ENCODE results near the gene ALG12.

ALG12 gene

GRCh38 chr22:49900441-49901230 lies 17.6 kb downstream of the ALG12 start:
- H3K36me3 ChIP-seq (replicated peaks; ENCODE audit: low read depth, low read length) = peaks cover 10% of the 10 kb centered on the region
- no peaks in the 10 kb centered on the region for H3K9me3 ChIP-seq (ENCODE audit: insufficient read depth, low read length)
- H3K27me3 ChIP-seq (ENCODE audit: low read depth, low read length) = no peaks in the 10 kb centered on the region
- H3K4me3 ChIP-seq (ENCODE audit: low read length) = no peak overlapping the region
- H3K4me1 ChIP-seq (ENCODE audit: low read length) = no peaks in the 10 kb centered on the region
- H3K4me2 ChIP-seq (ENCODE audit: low read length) = no peak overlapping the region
- no peaks in the 10 kb centered on the region for H4K20me1 ChIP-seq (ENCODE audit: insufficient read depth, low read length)
- no peak overlapping the region for H3K9ac ChIP-seq (ENCODE audit: low read length)
- TF ChIP-seq CTCF (IDR thresholded peaks at IDR 0.05; ENCODE audit: low read depth, low read length) = no peak
- no peak for TF ChIP-seq EZH2phosphoT487 (IDR thresholded peaks at IDR 0.05; ENCODE audit: low read depth)
- no peak overlapping the region for H2AFZ ChIP-seq (ENCODE audit: low read depth, low read length)
- no peak overlapping the region for H3K27ac ChIP-seq (ENCODE audit: low read length)
- H3K79me2 ChIP-seq (ENCODE audit: low read length) = no peaks in the 10 kb centered on the region

GRCh38 chr22:49899530-49899929 lies 18.7 kb downstream of the ALG12 start:
- no peaks in the 10 kb centered on the region for H3K27me3 ChIP-seq (ENCODE audit: low read depth, low read length)
- no peak overlapping the region for H3K9ac ChIP-seq (ENCODE audit: low read length)
- no peak overlapping the region for H3K27ac ChIP-seq (ENCODE audit: low read length)
- no peak overlapping the region for H3K4me2 ChIP-seq (ENCODE audit: low read length)
- H3K36me3 ChIP-seq (replicated peaks; ENCODE audit: low read depth, low read length) = peaks cover 10% of the 10 kb centered on the region
- no peak for TF ChIP-seq CTCF (IDR thresholded peaks at IDR 0.05; ENCODE audit: low read depth, low read length)
- no peak for TF ChIP-seq EZH2phosphoT487 (IDR thresholded peaks at IDR 0.05; ENCODE audit: low read depth)
- no peaks in the 10 kb centered on the region for H4K20me1 ChIP-seq (ENCODE audit: insufficient read depth, low read length)
- no peaks in the 10 kb centered on the region for H3K4me1 ChIP-seq (ENCODE audit: low read length)
- no peaks in the 10 kb centered on the region for H3K9me3 ChIP-seq (ENCODE audit: insufficient read depth, low read length)
- H2AFZ ChIP-seq (ENCODE audit: low read depth, low read length) = no peak overlapping the region
- no peaks in the 10 kb centered on the region for H3K79me2 ChIP-seq (ENCODE audit: low read length)
- H3K4me3 ChIP-seq (ENCODE audit: low read length) = no peak overlapping the region

- Histone ChIP-seq H2AFZ (ENCODE audit: low read depth, low read length) (no peak overlapping the region), H4K20me1 (ENCODE audit: insufficient read depth, low read length) (no peaks in the 10 kb centered on the region), H3K4me1 (ENCODE audit: low read length) (no peaks in the 10 kb centered on the region), H3K9ac (ENCODE audit: low read length) (no peak overlapping the region), H3K27me3 (ENCODE audit: low read depth, low read length) (no peaks in the 10 kb centered on the region), H3K4me3 (ENCODE audit: low read length) (no peak overlapping the region), H3K27ac (ENCODE audit: low read length) (no peak overlapping the region), H3K79me2 (ENCODE audit: low read length) (no peaks in the 10 kb centered on the region), H3K9me3 (ENCODE audit: insufficient read depth, low read length) (no peaks in the 10 kb centered on the region), H3K4me2 (ENCODE audit: low read length) (no peak overlapping the region), H3K36me3 (replicated peaks; ENCODE audit: low read depth, low read length) (peaks cover 4% of the 10 kb centered on the region)
- no peak for TF ChIP-seq EZH2phosphoT487 (IDR thresholded peaks at IDR 0.05; ENCODE audit: low read depth)
- no peak for TF ChIP-seq CTCF (IDR thresholded peaks at IDR 0.05; ENCODE audit: low read depth, low read length)
Observed at GRCh38 chr22:49897015-49897684, 21.1 kb downstream of the ALG12 start.

GRCh38 chr22:49896201-49896600 lies 22.0 kb downstream of the ALG12 start:
- TF ChIP-seq EZH2phosphoT487 (IDR thresholded peaks at IDR 0.05; ENCODE audit: low read depth) = no peak
- no peak for TF ChIP-seq CTCF (IDR thresholded peaks at IDR 0.05; ENCODE audit: low read depth, low read length)
- H3K9ac ChIP-seq (ENCODE audit: low read length) = no peak overlapping the region
- H3K4me3 ChIP-seq (ENCODE audit: low read length) = no peak overlapping the region
- H3K27me3 ChIP-seq (ENCODE audit: low read depth, low read length) = no peaks in the 10 kb centered on the region
- H3K9me3 ChIP-seq (ENCODE audit: insufficient read depth, low read length) = no peaks in the 10 kb centered on the region
- H3K4me2 ChIP-seq (ENCODE audit: low read length) = no peak overlapping the region
- H3K36me3 ChIP-seq (replicated peaks; ENCODE audit: low read depth, low read length) = no peaks in the 10 kb centered on the region
- no peaks in the 10 kb centered on the region for H3K79me2 ChIP-seq (ENCODE audit: low read length)
- no peaks in the 10 kb centered on the region for H4K20me1 ChIP-seq (ENCODE audit: insufficient read depth, low read length)
- H3K4me1 ChIP-seq (ENCODE audit: low read length) = no peaks in the 10 kb centered on the region
- H3K27ac ChIP-seq (ENCODE audit: low read length) = no peak overlapping the region
- H2AFZ ChIP-seq (ENCODE audit: low read depth, low read length) = no peak overlapping the region
